Uterus (tissue), 2 donors: ENCODE measurements around the gene LMCD1.

Source experiments
- CTCF ChIP-seq, 4 experiments: fragments of 200-600 bp in 2 of 4; fragments of 450-650 bp in 2 of 4; sonication (generic) in 2 of 4; IDR thresholded peaks; one replicate each; pipeline ENCODE4 v1.5.1; 2016 to 2019; ENCODE audit warnings: antibody characterized with exemption in 4 of 4, mild to moderate bottlenecking in 2 of 4, moderate library complexity in 1 of 4
- POLR2A ChIP-seq, 2 donors: fragments of 450-650 bp; IDR thresholded peaks; one replicate each; pipeline ENCODE4 v1.6.1; 2016; ENCODE audit warnings: antibody characterized with exemption in 2 of 2, mild to moderate bottlenecking in 1 of 2, moderate library complexity in 1 of 2

GRCh38 chr3:8458238-8458661 is 43.4 kb upstream of the LMCD1 start:
- no peak for TF ChIP-seq CTCF (IDR thresholded peaks at IDR 0.05)
- TF ChIP-seq POLR2A (IDR thresholded peaks at IDR 0.05): no peak
